WTC11 (cell line): ENCODE measurements around the gene TMEM164. TPM values are rescaled to one million over a fixed set of nuclear protein-coding genes. Genes with fewer than 3 reads are reported as not detected.

ENCODE experiments used
- ATAC-seq: fragments of 200-7000 bp; cut with Tn5 transposase; 2 replicates; pipeline ENCODE4 v1.10.0; 2021; ENCODE audit warnings: mild to moderate bottlenecking, moderate library complexity
- CTCF ChIA-PET: fragments of 300-600 bp; sonication (Branson Sonifier 250); formaldehyde crosslinking; loops from one replicate; lab custom pipeline; 2021; ENCODE audit warnings: antibody characterized with exemption; lab: Charles Lee
- POLR2A ChIA-PET: fragments of 350-600 bp; sonication (Branson Sonifier 250); formaldehyde crosslinking; loops from one replicate; lab custom pipeline; 2021; ENCODE audit warnings: antibody characterized with exemption; lab: Charles Lee
- DNase-seq: peaks from one replicate; pipeline ENCODE4 v3.0.0; 2021; ENCODE audit warnings: low spot score
- H3K27ac Mint-ChIP-seq: 2 replicates; pipeline ENCODE4 v1.8.0; 2021; ENCODE audit warnings: mixed read lengths
- H3K27me3 Mint-ChIP-seq: 2 replicates; pipeline ENCODE4 v1.8.0; 2021; ENCODE audit warnings: low read depth, mild to moderate bottlenecking, moderate library complexity, mixed read lengths
- H3K36me3 Mint-ChIP-seq: 2 replicates; pipeline ENCODE4 v1.8.0; 2021; ENCODE audit warnings: mixed read lengths
- H3K4me1 Mint-ChIP-seq: 2 replicates; pipeline ENCODE4 v1.8.0; 2022; ENCODE audit warnings: mixed read lengths
- H3K4me3 Mint-ChIP-seq: 2 replicates; pipeline ENCODE4 v1.8.0; 2021; ENCODE audit warnings: mild to moderate bottlenecking, moderate library complexity, mixed read lengths
- H3K9me3 Mint-ChIP-seq: 2 replicates; pipeline ENCODE4 v1.8.0; 2021; ENCODE audit warnings: mixed read lengths
- ARID4B ChIP-seq: sonication (generic); formaldehyde crosslinking; IDR thresholded peaks from 2 replicates; pipeline ENCODE4 v1.8.0; 2023; ENCODE audit warnings: missing genetic modification reagents, mild to moderate bottlenecking, borderline replicate concordance
- CREM ChIP-seq: sonication (generic); formaldehyde crosslinking; IDR thresholded peaks from 2 replicates; pipeline ENCODE4 v1.8.1; 2022; ENCODE audit warnings: mild to moderate bottlenecking, missing genetic modification reagents, moderate library complexity
- E2F1 ChIP-seq: sonication (generic); formaldehyde crosslinking; IDR thresholded peaks from 2 replicates; pipeline ENCODE4 v1.8.0; 2022; ENCODE audit warnings: mild to moderate bottlenecking, missing genetic modification reagents
- FOXK1 ChIP-seq: sonication (generic); formaldehyde crosslinking; IDR thresholded peaks from 2 replicates; pipeline ENCODE4 v1.8.0; 2022; ENCODE audit warnings: mild to moderate bottlenecking, moderate library complexity, missing genetic modification reagents
- GRHL2 ChIP-seq: fragments of 250-450 bp; sonication (Bioruptor Pico); IDR thresholded peaks from 2 replicates; pipeline ENCODE4 v1.8.0; 2022; ENCODE audit warnings: mild to moderate bottlenecking, moderate library complexity; ENCODE audit not compliant: insufficient replicate concordance, severe bottlenecking
- NFYB ChIP-seq: sonication (generic); formaldehyde crosslinking; conservative IDR thresholded peaks from 2 replicates; pipeline ENCODE4 v1.8.0; 2022; ENCODE audit warnings: low read depth, missing genetic modification reagents
- NR1H2 ChIP-seq: sonication (generic); formaldehyde crosslinking; IDR thresholded peaks from 2 replicates; pipeline ENCODE4 v1.9.0; 2021; ENCODE audit warnings: mild to moderate bottlenecking, moderate library complexity, missing genetic modification reagents
- SOX15 ChIP-seq: fragments of 250-450 bp; sonication (Bioruptor Pico); IDR thresholded peaks from 2 replicates; pipeline ENCODE4 v1.9.0; 2021; ENCODE audit warnings: mild to moderate bottlenecking
- SP1 ChIP-seq: sonication (generic); formaldehyde crosslinking; conservative IDR thresholded peaks from 2 replicates; pipeline ENCODE4 v1.8.1; 2022; ENCODE audit warnings: missing genetic modification reagents
- TP53 ChIP-seq: sonication (generic); formaldehyde crosslinking; IDR thresholded peaks from 2 replicates; pipeline ENCODE4 v1.8.1; 2023; ENCODE audit warnings: mild to moderate bottlenecking, missing genetic modification reagents
- ZMAT4 ChIP-seq: fragments of 250-450 bp; sonication (Bioruptor Pico); IDR thresholded peaks from 2 replicates; pipeline ENCODE4 v1.9.0; 2021; ENCODE audit warnings: mild to moderate bottlenecking
- ZNF121 ChIP-seq: sonication (generic); formaldehyde crosslinking; IDR thresholded peaks from 2 replicates; pipeline ENCODE4 v1.8.0; 2023; ENCODE audit warnings: missing genetic modification reagents
- ZNF317 ChIP-seq: sonication (generic); formaldehyde crosslinking; IDR thresholded peaks from 2 replicates; pipeline ENCODE4 v1.8.1; 2023; ENCODE audit warnings: low read depth, mild to moderate bottlenecking, moderate library complexity, missing genetic modification reagents, borderline replicate concordance
- ZNF396 ChIP-seq: fragments of 250-450 bp; sonication (Bioruptor Pico); IDR thresholded peaks from 2 replicates; pipeline ENCODE4 v1.8.0; 2021; ENCODE audit warnings: mild to moderate bottlenecking, moderate library complexity, borderline replicate concordance
- ZNF671 ChIP-seq: fragments of 250-450 bp; sonication (Bioruptor Pico); IDR thresholded peaks from 2 replicates; pipeline ENCODE4 v1.8.0; 2021; ENCODE audit warnings: mild to moderate bottlenecking
- total RNA-seq: library from RNA; stranded (reverse); gene quantifications from 3 replicates; pipeline ENCODE4 v1.2.3, GENCODE V29; 2021
- TF ChIP-seq, protein P1 (sequence below): fragments of 250-450 bp; sonication (Bioruptor Pico); IDR thresholded peaks from 2 replicates; pipeline ENCODE4 v1.9.0; 2021; ENCODE audit warnings: mild to moderate bottlenecking
- TF ChIP-seq, protein P2 (sequence below): sonication (generic); formaldehyde crosslinking; IDR thresholded peaks from 2 replicates; pipeline ENCODE4 v1.8.1; 2023; ENCODE audit warnings: mild to moderate bottlenecking, missing genetic modification reagents
- TF ChIP-seq, protein P3 (sequence below): sonication (generic); formaldehyde crosslinking; IDR thresholded peaks from 2 replicates; pipeline ENCODE4 v1.8.1; 2022; ENCODE audit warnings: low read depth, missing genetic modification reagents, borderline replicate concordance

TMEM164 gene
- total RNA-seq, 1 experiment from 2014 or later = 16.0 TPM

DNA sequence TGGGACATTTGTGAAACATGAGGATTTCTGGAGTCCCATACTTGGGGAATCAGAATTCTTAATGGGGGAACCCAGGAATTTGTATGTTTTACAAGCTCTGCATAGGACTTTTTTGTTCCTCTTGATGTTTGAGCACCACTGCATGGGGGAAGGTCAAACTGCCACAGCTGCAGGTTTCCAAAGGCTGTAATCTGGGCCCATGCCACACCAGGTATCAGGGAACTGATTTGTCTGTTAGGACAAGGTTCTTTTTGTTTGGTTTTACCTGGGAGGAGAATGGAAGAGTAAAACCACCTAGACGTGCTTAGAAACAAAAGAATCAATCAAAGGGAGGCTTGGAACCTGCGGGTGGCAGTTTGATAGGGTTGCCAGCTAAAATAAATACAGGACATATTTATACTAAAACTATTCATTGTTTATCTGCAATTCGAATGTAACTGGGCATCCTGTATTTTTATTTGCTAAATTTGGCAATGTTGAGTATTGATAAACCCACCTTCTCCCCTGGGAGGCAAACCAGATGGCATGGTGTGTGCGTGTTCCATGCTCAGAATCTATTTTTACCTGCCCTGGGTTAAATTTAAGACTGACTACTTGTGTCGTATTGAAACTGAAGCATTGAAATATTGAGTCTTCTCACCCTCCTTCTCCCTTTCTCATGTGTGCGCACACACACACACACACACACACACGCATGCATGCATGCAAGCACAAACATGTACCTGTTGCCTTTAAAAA is 63.7 kb downstream of the TMEM164 start:
- no peak for ATAC-seq
- Mint-ChIP-seq H3K27ac (0 out of 2 replicates have a peak overlapping the region, but pooled peaks have one; percentile 72), H3K27me3 (no peaks in the 10 kb centered on the region), H3K9me3 (no peaks in the 10 kb centered on the region), H3K36me3 (no peaks in the 10 kb centered on the region)
- CTCF ChIA-PET = interaction anchor here (1.6 kb wide), 1 partner anchor 123 kb away, joined by 3 read pairs; no protein-coding TSS in a partner anchor
- POLR2A ChIA-PET = no interaction called here
- no peak for TF ChIP-seq ZNF317 (CRISPR knock-in tag)
- no peak for TF ChIP-seq ZNF121 (CRISPR knock-in tag)
- TF ChIP-seq, protein P1, sequence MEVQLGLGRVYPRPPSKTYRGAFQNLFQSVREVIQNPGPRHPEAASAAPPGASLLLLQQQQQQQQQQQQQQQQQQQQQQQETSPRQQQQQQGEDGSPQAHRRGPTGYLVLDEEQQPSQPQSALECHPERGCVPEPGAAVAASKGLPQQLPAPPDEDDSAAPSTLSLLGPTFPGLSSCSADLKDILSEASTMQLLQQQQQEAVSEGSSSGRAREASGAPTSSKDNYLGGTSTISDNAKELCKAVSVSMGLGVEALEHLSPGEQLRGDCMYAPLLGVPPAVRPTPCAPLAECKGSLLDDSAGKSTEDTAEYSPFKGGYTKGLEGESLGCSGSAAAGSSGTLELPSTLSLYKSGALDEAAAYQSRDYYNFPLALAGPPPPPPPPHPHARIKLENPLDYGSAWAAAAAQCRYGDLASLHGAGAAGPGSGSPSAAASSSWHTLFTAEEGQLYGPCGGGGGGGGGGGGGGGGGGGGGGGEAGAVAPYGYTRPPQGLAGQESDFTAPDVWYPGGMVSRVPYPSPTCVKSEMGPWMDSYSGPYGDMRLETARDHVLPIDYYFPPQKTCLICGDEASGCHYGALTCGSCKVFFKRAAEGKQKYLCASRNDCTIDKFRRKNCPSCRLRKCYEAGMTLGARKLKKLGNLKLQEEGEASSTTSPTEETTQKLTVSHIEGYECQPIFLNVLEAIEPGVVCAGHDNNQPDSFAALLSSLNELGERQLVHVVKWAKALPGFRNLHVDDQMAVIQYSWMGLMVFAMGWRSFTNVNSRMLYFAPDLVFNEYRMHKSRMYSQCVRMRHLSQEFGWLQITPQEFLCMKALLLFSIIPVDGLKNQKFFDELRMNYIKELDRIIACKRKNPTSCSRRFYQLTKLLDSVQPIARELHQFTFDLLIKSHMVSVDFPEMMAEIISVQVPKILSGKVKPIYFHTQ = no peak
- TF ChIP-seq NR1H2 (CRISPR knock-in tag) = no peak
- no peak for TF ChIP-seq ZMAT4 (CRISPR knock-in tag)
- TF ChIP-seq ZNF671 = no peak
- no peak for TF ChIP-seq ARID4B (CRISPR knock-in tag)
- TF ChIP-seq CREM (CRISPR knock-in tag) = no peak
- TF ChIP-seq GRHL2 (CRISPR knock-in tag) = no peak
- TF ChIP-seq NFYB (CRISPR knock-in tag) = no peak
- TF ChIP-seq TP53 (CRISPR knock-in tag) = no peak
- no peak for TF ChIP-seq ZNF396 (CRISPR knock-in tag)
- TF ChIP-seq E2F1 (CRISPR knock-in tag) = no peak
- TF ChIP-seq, protein P2, sequence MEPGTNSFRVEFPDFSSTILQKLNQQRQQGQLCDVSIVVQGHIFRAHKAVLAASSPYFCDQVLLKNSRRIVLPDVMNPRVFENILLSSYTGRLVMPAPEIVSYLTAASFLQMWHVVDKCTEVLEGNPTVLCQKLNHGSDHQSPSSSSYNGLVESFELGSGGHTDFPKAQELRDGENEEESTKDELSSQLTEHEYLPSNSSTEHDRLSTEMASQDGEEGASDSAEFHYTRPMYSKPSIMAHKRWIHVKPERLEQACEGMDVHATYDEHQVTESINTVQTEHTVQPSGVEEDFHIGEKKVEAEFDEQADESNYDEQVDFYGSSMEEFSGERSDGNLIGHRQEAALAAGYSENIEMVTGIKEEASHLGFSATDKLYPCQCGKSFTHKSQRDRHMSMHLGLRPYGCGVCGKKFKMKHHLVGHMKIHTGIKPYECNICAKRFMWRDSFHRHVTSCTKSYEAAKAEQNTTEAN (CRISPR knock-in tag) = no peak
- TF ChIP-seq FOXK1 (CRISPR knock-in tag) = no peak
- TF ChIP-seq, protein P3, sequence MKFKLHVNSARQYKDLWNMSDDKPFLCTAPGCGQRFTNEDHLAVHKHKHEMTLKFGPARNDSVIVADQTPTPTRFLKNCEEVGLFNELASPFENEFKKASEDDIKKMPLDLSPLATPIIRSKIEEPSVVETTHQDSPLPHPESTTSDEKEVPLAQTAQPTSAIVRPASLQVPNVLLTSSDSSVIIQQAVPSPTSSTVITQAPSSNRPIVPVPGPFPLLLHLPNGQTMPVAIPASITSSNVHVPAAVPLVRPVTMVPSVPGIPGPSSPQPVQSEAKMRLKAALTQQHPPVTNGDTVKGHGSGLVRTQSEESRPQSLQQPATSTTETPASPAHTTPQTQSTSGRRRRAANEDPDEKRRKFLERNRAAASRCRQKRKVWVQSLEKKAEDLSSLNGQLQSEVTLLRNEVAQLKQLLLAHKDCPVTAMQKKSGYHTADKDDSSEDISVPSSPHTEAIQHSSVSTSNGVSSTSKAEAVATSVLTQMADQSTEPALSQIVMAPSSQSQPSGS (CRISPR knock-in tag) = no peak
- no peak for TF ChIP-seq SP1 (CRISPR knock-in tag)
- TF ChIP-seq SOX15 (CRISPR knock-in tag) = no peak
- TF ChIP-seq, all 79 proteins: peak for 0
- no peak for DNase-seq
- no peak overlapping the region for H3K4me3 Mint-ChIP-seq
- 0 out of 2 replicates have a peak, but pooled peaks cover 2% of the 10 kb centered on the region for H3K4me1 Mint-ChIP-seq
